HG02973 (cell line): Measurements from ENCODE around the gene MTOR.
"Not testable (repeated sequence)": the region's sequence is repeated elsewhere in the genome, so short reads cannot be mapped to it uniquely, and the experiment has no call there.

Experiments used
- ATAC-seq: cut with Tn5 transposase; IDR thresholded peaks from one replicate; pipeline ENCODE4 v1.9.1; 2021; ENCODE audit warnings: moderate library complexity; ENCODE audit not compliant: unreplicated experiment

Gene MTOR

GRCh38 chr1:11067716-11068599, 194.4 kb downstream of the MTOR start:
- no peak for ATAC-seq

- no peak for ATAC-seq
Measured at GRCh38 chr1:11065796-11066195, 196.6 kb downstream of the MTOR start.

DNA sequence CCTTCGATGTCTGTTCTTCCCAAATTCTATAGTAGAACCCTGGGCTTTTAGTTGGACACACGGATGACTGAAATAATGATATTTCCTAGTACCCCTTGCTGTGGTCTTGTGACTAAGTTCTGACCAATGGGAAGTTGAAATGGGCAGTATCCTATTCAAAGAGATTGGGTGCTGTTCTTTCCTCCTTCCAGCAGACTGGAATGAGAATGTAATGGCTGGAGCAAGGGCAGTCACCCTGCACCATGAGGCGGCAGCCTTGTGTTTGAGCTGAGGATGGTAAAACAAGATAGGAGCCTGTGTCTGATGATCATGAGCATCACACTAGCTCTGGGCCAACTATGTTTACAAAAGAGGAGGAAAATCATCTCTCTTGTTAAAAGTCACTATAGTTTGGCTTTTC, 197.4 kb downstream of the MTOR start:
- no peak for ATAC-seq

GRCh38 chr1:11063937-11064537, 198.3 kb downstream of the MTOR start:
- ATAC-seq: not testable (repeated sequence)

GRCh38 chr1:11062965-11063401, 199.4 kb downstream of the MTOR start:
- no peak for ATAC-seq

GRCh38 chr1:11061652-11062365, 200.5 kb downstream of the MTOR start:
- no peak for ATAC-seq

DNA sequence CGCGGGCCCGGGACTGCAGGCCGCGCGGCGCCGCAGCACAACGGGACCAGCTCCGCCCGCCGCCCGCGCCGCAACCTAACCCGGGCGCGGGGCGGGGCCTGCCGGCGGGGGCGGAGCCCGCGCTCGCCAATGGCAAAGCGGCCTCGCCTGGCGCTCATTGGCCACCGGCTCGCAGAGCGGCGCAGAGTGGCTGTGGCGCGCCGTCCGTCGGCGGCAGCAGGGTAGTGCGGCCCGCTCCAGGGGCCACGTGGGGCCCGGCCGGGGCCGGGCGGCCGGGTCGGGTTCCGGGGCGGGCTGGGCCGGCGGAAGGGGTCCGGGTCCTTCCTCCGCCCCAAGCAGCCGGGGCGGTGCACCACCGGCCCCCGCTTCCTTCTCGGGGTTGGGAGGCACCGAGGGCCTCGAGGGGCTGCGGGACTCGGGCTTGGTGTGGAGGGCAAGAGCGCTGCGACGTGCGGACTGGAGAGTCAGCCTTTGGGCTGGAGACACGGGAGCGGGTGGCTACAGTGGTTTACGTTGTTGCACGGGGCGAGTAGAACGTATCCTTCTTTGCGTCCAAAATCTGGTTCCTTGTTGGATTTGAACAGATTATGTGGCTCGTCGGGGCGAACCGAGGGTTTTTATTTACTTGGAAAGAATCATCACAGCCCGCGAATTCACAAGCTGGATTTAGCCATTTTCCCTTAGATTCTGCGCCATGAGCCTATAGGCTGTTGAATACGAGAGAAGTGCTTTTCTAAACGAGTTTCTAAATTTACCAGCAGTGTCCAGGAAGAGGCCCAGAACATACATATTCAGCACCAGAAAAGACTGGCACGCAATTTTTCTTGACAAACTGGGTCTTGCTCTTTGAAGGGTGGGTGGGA, 202.2 kb downstream of the MTOR start, which contains the start of gene SRM:
Gene SRM (minus strand): TSS at position 51 of the 863 bp plus-strand sequence. CDS start 75 bp downstream, outside the sequence.
- ATAC-seq: peak; percentile 89

DNA sequence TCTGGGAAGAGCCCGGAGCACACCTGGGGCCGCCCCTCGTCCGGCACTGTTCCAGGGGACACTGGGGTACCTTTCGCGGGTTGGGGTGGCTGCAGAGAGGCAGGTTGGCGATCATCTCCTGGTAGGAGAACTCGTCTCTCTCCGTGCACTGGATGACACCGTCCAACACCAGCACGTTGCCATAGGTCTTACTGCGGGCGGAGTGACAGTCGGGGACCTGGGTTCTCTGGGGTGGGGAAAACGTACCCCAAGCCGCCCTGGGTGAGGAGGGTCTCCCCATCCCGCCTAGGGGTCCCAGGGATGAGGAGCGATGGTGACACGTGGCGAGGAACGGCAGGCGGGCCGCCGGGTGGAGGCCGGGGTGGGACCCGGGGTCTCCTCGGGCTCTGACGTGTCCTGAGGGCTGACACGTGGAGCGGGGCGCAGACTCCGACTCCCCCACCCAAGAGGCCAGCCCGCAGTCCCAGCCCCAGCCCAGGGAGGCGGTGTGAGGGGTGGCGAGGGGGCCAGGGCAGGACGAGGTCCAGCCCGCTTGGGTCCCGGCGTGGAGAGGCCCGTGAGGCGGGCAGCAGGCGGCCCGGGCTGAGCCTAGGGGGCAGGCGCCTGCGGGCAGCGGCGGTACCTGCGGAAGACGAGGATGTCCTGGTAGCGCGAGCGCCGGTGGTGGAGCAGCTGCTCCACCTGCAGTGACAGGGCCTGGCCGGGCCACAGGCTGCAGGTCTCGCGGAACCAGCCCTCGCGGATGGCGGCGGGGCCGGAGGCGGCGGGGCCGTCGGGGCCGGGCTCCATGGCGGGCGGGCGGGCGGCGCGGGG, 203.0 kb downstream of the MTOR start:
- peak; percentile 20 for ATAC-seq

DNA sequence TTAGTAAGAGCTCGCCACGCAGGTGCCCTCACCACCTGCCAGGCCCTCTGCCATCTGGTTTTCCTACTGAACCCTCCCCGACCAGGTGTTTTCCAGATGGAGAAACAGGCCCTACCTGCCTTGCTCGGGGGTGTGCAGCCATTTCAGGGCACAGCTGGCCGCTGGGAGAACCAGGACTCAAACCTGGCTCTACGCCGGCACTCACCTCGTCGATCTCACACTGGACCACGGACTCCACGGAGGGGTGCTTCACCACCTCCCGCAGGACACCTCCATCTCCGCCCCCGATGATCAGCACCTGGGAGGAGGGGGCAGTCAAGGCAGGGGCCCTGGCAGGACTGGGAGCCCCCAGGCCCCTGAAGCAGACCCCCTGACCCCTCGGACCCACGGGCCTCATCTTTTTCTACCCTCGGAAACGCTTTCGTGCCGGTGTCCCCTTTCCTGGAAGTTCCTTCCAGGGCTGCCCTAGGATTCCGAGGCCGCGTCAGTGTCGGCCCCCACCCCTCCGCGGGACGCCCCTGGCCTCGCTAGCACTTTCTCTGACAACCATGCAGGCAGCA, 203.7 kb downstream of the MTOR start:
- ATAC-seq: no peak

DNA sequence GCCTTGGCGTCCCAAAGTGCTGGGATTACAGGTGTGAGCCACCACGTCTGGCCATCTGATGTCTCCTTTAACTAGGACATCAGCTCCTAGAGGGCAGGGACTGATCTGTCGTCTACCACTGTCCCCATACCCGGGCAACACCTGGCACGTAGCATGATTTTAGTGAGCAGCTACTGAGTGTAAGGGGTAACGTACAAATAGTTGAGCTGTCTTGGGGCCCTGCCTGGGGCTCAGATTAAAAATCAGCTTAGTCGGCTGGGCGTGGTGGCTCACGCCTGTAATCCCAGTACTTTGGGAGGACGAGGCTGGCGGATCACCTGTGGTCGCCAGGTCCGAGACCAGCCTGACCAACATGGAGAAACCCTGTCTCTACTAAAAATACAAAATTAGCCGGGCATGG, 204.3 kb downstream of the MTOR start:
- no peak for ATAC-seq

- ATAC-seq: no peak
Measured at GRCh38 chr1:11057477-11057876, 204.9 kb downstream of the MTOR start.
